HEK293T (cell line): Measurements from ENCODE around the gene CCDC187.

Experiments used
- CTCF ChIA-PET: fragments of 350-600 bp; formaldehyde crosslinking; extraction: SDS; loops from one replicate; lab custom pipeline; 2021; ENCODE audit warnings: antibody characterized with exemption, inconsistent platforms; lab: Yijun Ruan, JAX
- POLR2A ChIA-PET: fragments of 350-600 bp; formaldehyde crosslinking; extraction: SDS; loops from one replicate; lab custom pipeline; 2020; ENCODE audit warnings: antibody characterized with exemption, inconsistent platforms; lab: Yijun Ruan, JAX
- DNase-seq: peaks from one replicate; pipeline ENCODE4 v3.0.0; 2012; ENCODE audit warnings: mixed read lengths; ENCODE audit errors: extremely low spot score
- ARNT ChIP-seq: fragments of 450-650 bp; IDR thresholded peaks from 2 replicates; pipeline ENCODE4 v1.6.1; 2017; ENCODE audit warnings: mild to moderate bottlenecking
- BHLHE40 ChIP-seq: fragments of 450-650 bp; IDR thresholded peaks from 2 replicates; pipeline ENCODE4 v1.6.1; 2016; ENCODE audit warnings: mild to moderate bottlenecking, moderate library complexity, borderline replicate concordance
- CTBP1 ChIP-seq: fragments of 450-650 bp; IDR thresholded peaks from 2 replicates; pipeline ENCODE4 v1.6.1; 2016; ENCODE audit warnings: borderline replicate concordance
- ELF4 ChIP-seq: fragments of 450-650 bp; IDR thresholded peaks from 2 replicates; pipeline ENCODE4 v1.6.1; 2017; ENCODE audit warnings: antibody characterized with exemption
- FOXA1 ChIP-seq: fragments of 450-650 bp; IDR thresholded peaks from 2 replicates; pipeline ENCODE4 v1.6.1; 2016; ENCODE audit warnings: mild to moderate bottlenecking
- FOXK2 ChIP-seq: fragments of 450-650 bp; IDR thresholded peaks from 2 replicates; pipeline ENCODE4 v1.6.1; 2016; ENCODE audit warnings: mild to moderate bottlenecking
- FOXM1 ChIP-seq: fragments of 450-650 bp; IDR thresholded peaks from 2 replicates; pipeline ENCODE4 v1.6.1; 2017; ENCODE audit warnings: mild to moderate bottlenecking, borderline replicate concordance
- HDGF ChIP-seq: fragments of 450-650 bp; IDR thresholded peaks from 2 replicates; pipeline ENCODE4 v1.6.1; 2017; ENCODE audit warnings: antibody characterized with exemption, borderline replicate concordance
- L3MBTL2 ChIP-seq: fragments of 450-650 bp; conservative IDR thresholded peaks from 2 replicates; pipeline ENCODE4 v1.6.1; 2016; ENCODE audit warnings: mild to moderate bottlenecking
- LEF1 ChIP-seq: fragments of 450-650 bp; IDR thresholded peaks from 2 replicates; pipeline ENCODE4 v1.6.1; 2017; ENCODE audit warnings: mild to moderate bottlenecking, borderline replicate concordance
- NFRKB ChIP-seq: fragments of 450-650 bp; IDR thresholded peaks from 2 replicates; pipeline ENCODE4 v1.6.1; 2016; ENCODE audit warnings: mild to moderate bottlenecking, moderate library complexity
- SP1 ChIP-seq: fragments of 450-650 bp; IDR thresholded peaks from 2 replicates; pipeline ENCODE4 v1.6.1; 2017
- SUZ12 ChIP-seq: fragments of 450-650 bp; IDR thresholded peaks from 2 replicates; pipeline ENCODE4 v1.6.1; 2016; ENCODE audit warnings: mild to moderate bottlenecking
- TARDBP ChIP-seq: fragments of 450-650 bp; IDR thresholded peaks from 2 replicates; pipeline ENCODE4 v1.6.1; 2016
- ZNF384 ChIP-seq: fragments of 450-650 bp; IDR thresholded peaks from 2 replicates; pipeline ENCODE4 v1.6.1; 2016
- TF ChIP-seq, protein P1 (sequence below): fragments of 450-650 bp; IDR thresholded peaks from 2 replicates; pipeline ENCODE4 v1.6.1; 2016

The CCDC187 gene

DNA sequence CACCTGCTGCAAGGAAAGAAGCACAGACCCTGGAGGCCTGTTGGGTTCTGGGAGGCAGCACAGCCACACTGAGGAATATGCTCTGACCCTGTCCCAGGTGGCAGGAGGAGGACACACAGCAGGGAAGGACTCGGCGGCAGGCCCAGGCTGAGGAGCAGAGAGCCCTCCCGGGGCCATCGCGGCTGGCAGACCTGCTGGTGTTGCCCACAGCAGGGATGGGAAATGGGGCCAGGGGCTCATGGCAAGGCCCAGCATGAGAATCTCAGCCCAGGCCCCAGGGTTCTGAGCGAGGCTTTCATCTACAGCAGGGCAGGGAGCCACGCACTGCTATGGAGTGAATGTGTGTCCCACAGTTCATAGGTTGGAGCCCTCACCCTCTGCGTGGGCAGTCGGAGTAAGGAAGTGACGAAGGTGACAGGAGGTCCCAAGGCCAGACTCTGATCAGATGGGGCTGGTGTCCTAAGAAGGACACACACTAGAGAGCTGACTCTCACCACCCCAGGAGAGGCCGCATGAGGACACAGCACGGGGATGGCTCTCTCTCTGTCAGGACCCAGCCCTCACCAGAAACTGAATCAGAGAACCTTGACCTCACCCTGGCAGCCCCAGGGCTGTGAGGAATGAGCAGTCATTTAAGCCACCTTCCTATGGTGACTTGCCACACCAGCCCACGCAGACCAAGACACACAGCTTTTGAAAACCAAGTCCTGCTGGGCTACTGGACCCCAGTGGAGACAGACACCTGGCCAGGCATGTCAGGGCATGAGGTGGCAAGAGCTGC lies 13.2 kb upstream of the CCDC187 start:
- POLR2A ChIA-PET, result no interaction called here
- CTCF ChIA-PET, result no interaction called here
- no peak for TF ChIP-seq FOXM1
- TF ChIP-seq SUZ12, result no peak
- TF ChIP-seq ELF4, result no peak
- TF ChIP-seq FOXK2, result no peak
- TF ChIP-seq CTBP1, result no peak
- no peak for TF ChIP-seq FOXA1
- TF ChIP-seq LEF1, result no peak
- TF ChIP-seq HDGF, result no peak
- TF ChIP-seq SP1, result no peak
- TF ChIP-seq, protein P1, sequence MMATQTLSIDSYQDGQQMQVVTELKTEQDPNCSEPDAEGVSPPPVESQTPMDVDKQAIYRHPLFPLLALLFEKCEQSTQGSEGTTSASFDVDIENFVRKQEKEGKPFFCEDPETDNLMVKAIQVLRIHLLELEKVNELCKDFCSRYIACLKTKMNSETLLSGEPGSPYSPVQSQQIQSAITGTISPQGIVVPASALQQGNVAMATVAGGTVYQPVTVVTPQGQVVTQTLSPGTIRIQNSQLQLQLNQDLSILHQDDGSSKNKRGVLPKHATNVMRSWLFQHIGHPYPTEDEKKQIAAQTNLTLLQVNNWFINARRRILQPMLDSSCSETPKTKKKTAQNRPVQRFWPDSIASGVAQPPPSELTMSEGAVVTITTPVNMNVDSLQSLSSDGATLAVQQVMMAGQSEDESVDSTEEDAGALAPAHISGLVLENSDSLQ, result no peak
- no peak for TF ChIP-seq TARDBP
- TF ChIP-seq BHLHE40, result no peak
- no peak for TF ChIP-seq L3MBTL2
- TF ChIP-seq ZNF384, result no peak
- TF ChIP-seq NFRKB, result no peak
- no peak for TF ChIP-seq ARNT
- DNase-seq, result no peak

DNA sequence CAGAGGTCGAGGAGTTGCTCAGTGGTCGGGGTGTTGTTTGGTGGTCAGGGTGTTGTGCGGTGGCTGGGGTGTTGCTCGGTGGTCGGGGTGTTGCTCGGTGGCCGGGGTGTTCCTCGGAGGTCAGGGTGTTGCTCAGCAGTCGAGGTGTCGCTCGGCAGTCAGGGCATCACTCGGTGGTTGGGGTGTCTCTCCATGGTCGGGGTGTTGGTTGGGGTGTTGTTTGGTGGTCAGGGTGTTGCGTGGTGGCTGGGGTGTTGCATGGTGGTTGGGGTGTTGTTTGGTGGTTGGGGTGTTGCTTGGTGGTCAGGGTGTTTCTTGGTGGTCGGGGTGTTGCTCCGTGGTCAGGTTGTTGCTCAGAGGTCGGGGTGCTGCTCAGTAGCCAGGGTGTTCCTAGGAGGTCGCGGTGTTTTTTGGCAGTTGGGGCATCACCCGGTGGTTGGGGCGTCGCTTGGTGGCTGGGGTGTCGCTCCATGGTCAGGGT lies 12.4 kb upstream of the CCDC187 start:
- ChIA-PET POLR2A (no interaction called here), CTCF (no interaction called here)
- TF ChIP-seq SP1, result no peak
- no peak for TF ChIP-seq FOXA1
- TF ChIP-seq BHLHE40, result no peak
- no peak for DNase-seq

DNA sequence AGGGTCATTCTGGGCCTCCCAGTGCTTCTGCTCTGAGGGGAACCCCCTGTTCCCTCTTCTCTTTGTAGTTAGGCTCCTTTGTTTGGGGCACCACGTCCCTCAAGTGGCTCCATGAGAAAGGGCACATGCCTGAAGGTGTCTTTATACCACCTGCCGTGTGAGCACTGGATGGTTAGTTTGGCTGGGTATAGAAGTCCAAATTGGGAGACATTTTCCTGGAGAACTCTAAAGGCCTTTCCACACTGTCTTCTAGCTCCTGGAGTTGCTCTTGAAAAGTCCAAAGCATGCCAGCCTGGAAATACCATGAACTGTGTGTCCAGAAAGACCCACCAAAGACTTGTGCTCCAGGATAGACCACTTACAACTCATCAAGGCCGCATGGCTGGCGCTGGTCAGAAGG lies 11.1 kb upstream of the CCDC187 start:
- CTCF ChIA-PET, result no interaction called here
- TF ChIP-seq ZNF384, result no peak
- TF ChIP-seq NFRKB, result no peak
- no peak for TF ChIP-seq HDGF
- POLR2A ChIA-PET, result no interaction called here
- DNase-seq, result no peak

DNA sequence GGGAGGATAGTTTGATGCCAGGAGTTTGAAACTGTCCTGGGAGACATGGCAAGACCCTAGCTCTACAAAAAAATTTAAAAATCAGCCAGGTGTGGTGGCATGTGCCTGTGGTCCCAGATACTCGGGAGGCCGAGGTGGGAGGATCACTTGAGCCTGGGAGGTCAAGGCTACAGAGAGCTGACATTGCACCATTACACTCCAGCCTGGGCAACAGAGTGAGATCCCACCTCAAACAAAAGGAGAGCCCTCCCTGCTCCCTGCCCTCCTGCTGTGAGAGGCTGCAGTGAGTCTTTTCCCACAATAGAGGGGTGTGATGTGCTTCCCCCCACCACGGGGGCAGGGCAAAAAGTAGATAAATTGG lies 10.1 kb upstream of the CCDC187 start:
- ChIA-PET CTCF (interaction anchor here (2.2 kb wide), 1 partner anchor 50 kb away, joined by 8 read pairs; the partner anchor contains the start of gene DNLZ), POLR2A (interaction anchor here (1.6 kb wide), 1 partner anchor 49 kb away, joined by 3 read pairs; no protein-coding TSS in a partner anchor)
- DNase-seq, result no peak
- no peak for TF ChIP-seq HDGF
- TF ChIP-seq ZNF384, result no peak
- no peak for TF ChIP-seq LEF1
- TF ChIP-seq L3MBTL2, result no peak
- TF ChIP-seq ELF4, result no peak
- TF ChIP-seq FOXM1, result no peak
- TF ChIP-seq SUZ12, result no peak
- no peak for TF ChIP-seq ARNT

DNA sequence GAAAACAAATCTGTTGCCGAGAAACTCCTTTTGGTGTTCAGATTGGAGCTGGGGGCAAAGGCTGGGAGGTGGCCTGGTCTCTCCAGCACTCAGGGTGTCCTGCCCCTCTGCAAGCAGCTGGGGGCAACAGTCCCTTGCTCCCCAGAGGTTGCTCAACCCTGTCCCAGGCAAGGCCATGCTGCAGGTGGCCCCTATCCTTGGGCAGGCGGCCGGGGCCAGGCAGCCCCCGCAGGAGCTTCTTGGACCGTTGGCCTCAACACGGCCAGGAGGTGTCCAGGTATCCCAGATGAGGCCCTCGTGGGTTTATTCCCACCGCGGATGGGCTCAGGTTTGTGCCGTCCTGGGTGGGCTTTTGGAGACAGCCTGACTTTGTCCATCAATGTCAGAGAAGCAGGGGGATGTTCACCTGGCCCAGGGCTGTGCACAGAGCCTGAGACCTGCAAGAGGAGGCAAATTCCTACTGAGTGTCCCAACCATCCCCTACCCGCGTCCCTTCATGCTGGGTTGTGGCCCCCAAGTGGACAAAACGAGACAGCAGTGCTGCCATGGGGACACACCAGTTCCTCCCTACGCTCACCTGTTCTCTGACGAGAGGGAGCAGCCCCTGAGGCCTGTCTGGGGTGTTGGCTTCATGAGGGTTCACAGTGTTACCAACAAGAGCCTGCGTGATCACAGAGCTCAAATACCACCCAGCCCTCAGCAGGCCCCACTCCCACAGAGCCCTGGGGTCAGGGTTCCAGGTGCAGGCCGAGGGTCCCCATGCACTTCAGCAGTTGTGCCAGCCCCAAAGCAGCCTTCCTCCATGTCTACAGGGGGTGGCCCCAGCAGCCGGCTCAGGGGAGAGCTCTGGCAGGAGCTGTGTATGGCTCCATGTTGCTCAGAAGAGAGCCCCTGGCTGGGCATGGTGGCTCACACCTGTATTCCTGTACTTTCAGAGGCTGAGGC lies 9.5 kb upstream of the CCDC187 start:
- TF ChIP-seq FOXM1 (no peak), BHLHE40 (no peak), ELF4 (no peak), ZNF384 (no peak), FOXK2 (no peak), LEF1 (no peak)
- CTCF ChIA-PET, result interaction anchor here (0.6 to 2.2 kb wide), 5 partner anchors 11 to 83 kb away, joined by 3 to 11 read pairs (median 6); partner anchors contain the start of gene DNLZ
- DNase-seq, result no peak
- POLR2A ChIA-PET, result interaction anchor here (1.5 to 1.6 kb wide), 2 partner anchors 49 to 50 kb away, joined by 3 read pairs; partner anchors contain the start of gene DNLZ

DNA sequence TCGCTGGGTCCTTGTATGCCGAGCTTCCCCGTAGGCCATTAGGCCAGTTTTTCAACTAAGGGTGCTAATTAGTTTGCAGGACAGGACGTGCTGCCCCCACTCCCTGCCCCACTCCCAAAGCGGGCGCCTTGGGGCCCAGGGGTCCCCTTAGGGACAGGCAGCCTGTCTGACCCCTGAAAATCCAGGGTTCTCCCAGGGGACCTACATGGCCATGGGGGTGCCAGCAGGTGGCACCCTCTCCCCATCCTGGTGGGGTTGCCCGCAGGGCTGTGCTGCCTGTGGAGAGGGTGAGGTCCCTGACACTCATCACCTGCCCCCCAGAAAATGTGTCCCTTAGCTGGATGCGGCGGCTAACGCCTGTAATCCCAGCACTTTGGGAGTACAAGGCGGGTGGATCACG lies 8.5 kb upstream of the CCDC187 start:
- ChIA-PET POLR2A (interaction anchor here (1.5 kb wide), 1 partner anchor 51 kb away, joined by 3 read pairs; the partner anchor contains the start of gene DNLZ), CTCF (interaction anchor here (0.9 to 2.2 kb wide), 5 partner anchors 12 to 66 kb away, joined by 3 to 11 read pairs (median 6); partner anchors contain the start of gene DNLZ)

DNA sequence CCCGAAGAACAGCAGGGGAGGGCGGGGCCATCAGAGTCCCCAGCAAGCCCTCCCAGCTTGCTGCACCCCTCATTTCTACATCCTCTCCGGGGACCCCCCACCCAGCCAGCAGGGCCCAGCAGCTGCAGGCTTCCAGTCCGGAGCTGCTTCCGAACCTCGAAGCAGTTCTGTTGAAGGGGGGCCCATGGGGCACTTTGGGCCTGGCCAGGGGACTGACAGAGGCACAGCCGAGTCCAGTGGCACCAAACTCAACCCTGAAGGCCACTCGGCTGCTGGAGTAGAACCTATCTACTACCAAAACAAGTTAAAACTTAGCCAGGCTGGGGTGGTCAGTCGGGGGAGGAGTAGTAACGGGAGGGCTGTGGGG lies 8.1 kb upstream of the CCDC187 start:
- DNase-seq, result no peak
- ChIA-PET POLR2A (interaction anchor here (1.5 kb wide), 1 partner anchor 52 kb away, joined by 3 read pairs; the partner anchor contains the start of gene DNLZ), CTCF (interaction anchor here (1.1 to 2.2 kb wide), 2 partner anchors 52 to 55 kb away, joined by 3 to 8 read pairs; partner anchors contain the start of gene DNLZ)
- TF ChIP-seq FOXM1, result no peak
- TF ChIP-seq CTBP1, result no peak
- TF ChIP-seq, protein P1, result no peak
- TF ChIP-seq TARDBP, result no peak
- TF ChIP-seq HDGF, result no peak
- no peak for TF ChIP-seq NFRKB

More for the DNA sequence above, 8.5 kb upstream of the CCDC187 start:
- TF ChIP-seq SP1, result no peak
- DNase-seq, result no peak
